Uterus (tissue), 2 donors: ENCODE measurements around the gene ZBTB49.

Experiments used
- POLR2A ChIP-seq, 2 donors: fragments of 450-650 bp; IDR thresholded peaks; one replicate each; pipeline ENCODE4 v1.6.1; 2016; ENCODE audit warnings: antibody characterized with exemption in 2 of 2, mild to moderate bottlenecking in 1 of 2, moderate library complexity in 1 of 2
- TF ChIP-seq, protein P1 (sequence below), 4 experiments: fragments of 200-600 bp in 2 of 4; fragments of 450-650 bp in 2 of 4; sonication (generic) in 2 of 4; IDR thresholded peaks; one replicate each; pipeline ENCODE4 v1.5.1; 2016 to 2019; ENCODE audit warnings: antibody characterized with exemption in 4 of 4, mild to moderate bottlenecking in 2 of 4, moderate library complexity in 1 of 4

- TF ChIP-seq, protein P1, sequence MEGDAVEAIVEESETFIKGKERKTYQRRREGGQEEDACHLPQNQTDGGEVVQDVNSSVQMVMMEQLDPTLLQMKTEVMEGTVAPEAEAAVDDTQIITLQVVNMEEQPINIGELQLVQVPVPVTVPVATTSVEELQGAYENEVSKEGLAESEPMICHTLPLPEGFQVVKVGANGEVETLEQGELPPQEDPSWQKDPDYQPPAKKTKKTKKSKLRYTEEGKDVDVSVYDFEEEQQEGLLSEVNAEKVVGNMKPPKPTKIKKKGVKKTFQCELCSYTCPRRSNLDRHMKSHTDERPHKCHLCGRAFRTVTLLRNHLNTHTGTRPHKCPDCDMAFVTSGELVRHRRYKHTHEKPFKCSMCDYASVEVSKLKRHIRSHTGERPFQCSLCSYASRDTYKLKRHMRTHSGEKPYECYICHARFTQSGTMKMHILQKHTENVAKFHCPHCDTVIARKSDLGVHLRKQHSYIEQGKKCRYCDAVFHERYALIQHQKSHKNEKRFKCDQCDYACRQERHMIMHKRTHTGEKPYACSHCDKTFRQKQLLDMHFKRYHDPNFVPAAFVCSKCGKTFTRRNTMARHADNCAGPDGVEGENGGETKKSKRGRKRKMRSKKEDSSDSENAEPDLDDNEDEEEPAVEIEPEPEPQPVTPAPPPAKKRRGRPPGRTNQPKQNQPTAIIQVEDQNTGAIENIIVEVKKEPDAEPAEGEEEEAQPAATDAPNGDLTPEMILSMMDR (IDR thresholded peaks at IDR 0.05): no peak
- no peak for TF ChIP-seq POLR2A (IDR thresholded peaks at IDR 0.05)
Observed at GRCh38 chr4:4269856-4270255, 20.2 kb upstream of the ZBTB49 start.
